Type B pancreatic cell (in vitro differentiated cells): ENCODE results near the gene PCTP. TPM values are rescaled to one million over a fixed set of nuclear protein-coding genes. Genes with fewer than 3 reads are reported as not detected.

ENCODE experiments used
- DNase-seq: peaks from one replicate; pipeline ENCODE4 v3.0.0; 2021; ENCODE audit warnings: mixed read lengths; ENCODE audit not compliant: unreplicated experiment; ENCODE audit errors: extremely low spot score
- H3K27ac Mint-ChIP-seq: 2 replicates; pipeline ENCODE4 v1.8.0; 2021; ENCODE audit warnings: mild to moderate bottlenecking, mixed read lengths
- H3K27me3 Mint-ChIP-seq: 2 replicates; pipeline ENCODE4 v1.8.0; 2021; ENCODE audit warnings: mixed read lengths
- H3K36me3 Mint-ChIP-seq: 2 replicates; pipeline ENCODE4 v1.8.0; 2021; ENCODE audit warnings: mixed read lengths
- H3K4me1 Mint-ChIP-seq: one replicate; pipeline ENCODE4 v1.8.0; 2021; ENCODE audit warnings: mixed read lengths; ENCODE audit not compliant: unreplicated experiment
- H3K4me3 Mint-ChIP-seq: 2 replicates; pipeline ENCODE4 v1.8.0; 2021; ENCODE audit warnings: mild to moderate bottlenecking, mixed read lengths
- H3K9me3 Mint-ChIP-seq: 2 replicates; pipeline ENCODE4 v1.8.0; 2021; ENCODE audit warnings: mixed read lengths
- total RNA-seq: library from RNA; stranded (reverse); gene quantifications from 2 replicates; pipeline ENCODE4 v1.2.1, GENCODE V29; 2021; ENCODE audit warnings: low replicate concordance
- TF ChIP-seq, protein P1 (sequence below): fragments of 200-600 bp; sonication (generic); conservative IDR thresholded peaks from 2 replicates; pipeline ENCODE4 v1.5.0; 2021; ENCODE audit warnings: antibody characterized with exemption, mild to moderate bottlenecking

PCTP gene
- total RNA-seq, 1 donor from 2014 or later: 22.1 TPM

DNA sequence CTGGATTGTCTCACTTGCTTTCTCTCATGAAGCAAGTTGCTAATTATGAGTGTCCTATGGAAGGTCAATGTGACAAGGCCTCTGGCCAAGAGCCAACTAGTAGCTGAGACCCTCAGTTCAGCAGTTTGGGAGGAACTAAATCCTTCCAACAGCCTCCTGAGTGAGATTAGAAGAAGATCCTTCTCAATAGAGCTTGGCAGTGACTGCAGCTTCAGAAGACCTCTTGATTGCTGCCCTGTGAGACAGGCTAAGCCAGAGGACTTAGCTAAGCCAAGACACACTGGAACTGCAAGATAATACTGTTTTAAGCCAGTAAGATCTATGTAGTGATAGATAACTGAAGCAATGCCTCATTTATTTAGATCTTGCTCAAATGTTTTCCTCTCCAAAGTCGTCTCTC, 34.3 kb downstream of the PCTP start:
- no peaks in the 10 kb centered on the region for H3K4me1 Mint-ChIP-seq
- no peak overlapping the region for H3K4me3 Mint-ChIP-seq
- TF ChIP-seq, protein P1, sequence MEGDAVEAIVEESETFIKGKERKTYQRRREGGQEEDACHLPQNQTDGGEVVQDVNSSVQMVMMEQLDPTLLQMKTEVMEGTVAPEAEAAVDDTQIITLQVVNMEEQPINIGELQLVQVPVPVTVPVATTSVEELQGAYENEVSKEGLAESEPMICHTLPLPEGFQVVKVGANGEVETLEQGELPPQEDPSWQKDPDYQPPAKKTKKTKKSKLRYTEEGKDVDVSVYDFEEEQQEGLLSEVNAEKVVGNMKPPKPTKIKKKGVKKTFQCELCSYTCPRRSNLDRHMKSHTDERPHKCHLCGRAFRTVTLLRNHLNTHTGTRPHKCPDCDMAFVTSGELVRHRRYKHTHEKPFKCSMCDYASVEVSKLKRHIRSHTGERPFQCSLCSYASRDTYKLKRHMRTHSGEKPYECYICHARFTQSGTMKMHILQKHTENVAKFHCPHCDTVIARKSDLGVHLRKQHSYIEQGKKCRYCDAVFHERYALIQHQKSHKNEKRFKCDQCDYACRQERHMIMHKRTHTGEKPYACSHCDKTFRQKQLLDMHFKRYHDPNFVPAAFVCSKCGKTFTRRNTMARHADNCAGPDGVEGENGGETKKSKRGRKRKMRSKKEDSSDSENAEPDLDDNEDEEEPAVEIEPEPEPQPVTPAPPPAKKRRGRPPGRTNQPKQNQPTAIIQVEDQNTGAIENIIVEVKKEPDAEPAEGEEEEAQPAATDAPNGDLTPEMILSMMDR: no peak
- H3K27me3 Mint-ChIP-seq: no peaks in the 10 kb centered on the region
- no peak overlapping the region for H3K27ac Mint-ChIP-seq
- peaks cover 3% of the 10 kb centered on the region for H3K9me3 Mint-ChIP-seq
- no peak for DNase-seq
- H3K36me3 Mint-ChIP-seq: peaks cover 4% of the 10 kb centered on the region

DNA sequence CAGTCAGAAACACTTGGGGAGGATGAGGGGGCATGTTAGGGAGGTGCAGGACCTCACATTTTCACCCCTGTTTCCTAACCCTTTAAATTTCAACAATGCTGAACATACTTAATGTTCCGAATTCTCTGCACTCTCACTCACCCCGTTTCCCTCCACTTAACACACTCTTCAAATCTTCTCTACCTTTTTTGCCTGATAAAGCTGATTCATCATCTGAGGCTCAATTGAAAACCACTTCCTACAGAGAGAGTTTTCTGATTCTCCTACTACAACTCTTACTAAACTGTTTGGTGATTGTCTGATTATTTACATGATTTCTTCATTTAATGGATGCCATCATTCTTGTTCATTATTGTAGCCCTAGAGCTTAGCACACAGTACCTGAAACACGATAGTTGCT, 42.4 kb downstream of the PCTP start:
- H3K27ac Mint-ChIP-seq: no peak overlapping the region

DNA sequence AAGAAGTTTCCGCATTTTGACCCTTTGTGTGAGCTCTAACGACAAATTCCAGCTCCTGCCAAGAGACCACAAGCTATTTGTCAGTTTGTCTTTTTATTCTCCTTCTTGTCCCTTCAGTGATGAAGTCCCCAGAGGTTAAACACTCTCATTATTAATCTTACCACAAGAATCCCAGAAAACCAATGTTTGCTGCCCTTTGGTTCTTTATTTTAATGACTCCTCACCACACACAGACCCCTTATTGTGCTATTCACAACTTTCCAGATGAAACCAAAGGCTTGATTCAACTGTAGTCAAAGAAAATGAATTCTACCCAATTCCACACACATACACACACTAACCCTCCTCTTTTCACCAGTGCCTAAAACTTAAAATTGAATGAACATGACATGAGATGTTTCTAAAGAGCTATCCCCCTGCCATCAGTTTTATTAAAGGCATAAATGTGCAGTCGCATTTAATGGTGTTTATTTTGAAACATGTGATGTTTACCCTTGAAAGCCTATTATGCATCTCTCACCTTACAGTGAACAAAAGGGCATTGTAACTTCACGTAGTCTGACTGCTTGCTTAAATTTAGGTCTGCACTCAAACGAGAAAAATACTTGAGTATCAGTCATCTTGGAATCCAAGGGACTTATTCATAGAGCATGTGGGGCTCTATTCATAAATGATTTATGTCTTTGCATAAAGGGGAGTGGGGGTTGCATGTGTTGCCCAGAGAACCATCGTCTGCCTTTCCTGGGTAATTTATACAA, 44.1 kb downstream of the PCTP start:
- no peaks in the 10 kb centered on the region for H3K27me3 Mint-ChIP-seq
- H3K4me1 Mint-ChIP-seq: no peaks in the 10 kb centered on the region
- no peak overlapping the region for H3K4me3 Mint-ChIP-seq
- no peaks in the 10 kb centered on the region for H3K36me3 Mint-ChIP-seq
- no peak overlapping the region for H3K27ac Mint-ChIP-seq
- TF ChIP-seq, protein P1: no peak
- no peak for DNase-seq
- no peaks in the 10 kb centered on the region for H3K9me3 Mint-ChIP-seq

More for the DNA sequence above, 42.4 kb downstream of the PCTP start:
- Mint-ChIP-seq H3K4me1 (no peaks in the 10 kb centered on the region), H3K36me3 (no peaks in the 10 kb centered on the region), H3K9me3 (no peaks in the 10 kb centered on the region), H3K27me3 (no peaks in the 10 kb centered on the region), H3K4me3 (no peak overlapping the region)
- DNase-seq: no peak
- TF ChIP-seq, protein P1: no peak

DNA sequence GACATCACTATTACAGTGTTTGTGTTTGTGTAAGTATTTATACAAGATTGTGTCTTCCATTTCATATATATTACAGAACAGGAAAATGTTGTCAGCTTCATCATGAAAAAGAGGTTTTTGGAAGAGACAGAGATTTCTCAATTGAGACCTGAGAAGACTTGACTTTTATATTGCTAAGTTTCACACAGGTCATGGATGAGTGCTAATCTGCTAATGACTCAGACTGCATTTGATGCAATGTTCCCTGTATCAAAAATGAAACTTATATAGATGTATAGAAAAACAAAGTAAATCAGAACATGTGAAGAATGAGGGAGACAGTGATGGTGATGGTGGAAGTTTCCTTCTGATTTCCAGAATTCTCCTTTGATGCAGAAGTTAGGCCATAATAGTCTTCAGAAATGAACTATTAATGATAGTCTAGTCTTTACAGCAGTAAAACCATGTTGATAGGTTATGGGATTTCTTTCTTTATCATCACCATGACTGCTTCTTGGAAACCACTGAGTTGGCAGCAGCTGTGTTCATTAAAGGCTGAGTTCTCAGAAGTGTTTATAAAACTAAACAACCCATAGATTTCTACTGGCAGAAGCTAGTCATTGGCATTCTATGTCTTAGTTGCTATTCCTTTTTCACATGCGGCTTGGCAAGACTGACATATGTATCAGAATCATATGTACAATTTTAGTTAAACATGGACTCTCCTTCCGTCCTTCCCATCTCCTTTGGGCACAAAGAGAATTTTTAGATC, 56.1 kb downstream of the PCTP start:
- H3K27ac Mint-ChIP-seq: no peak overlapping the region
- TF ChIP-seq, protein P1: no peak
- peaks cover 8% of the 10 kb centered on the region for H3K9me3 Mint-ChIP-seq
- no peaks in the 10 kb centered on the region for H3K27me3 Mint-ChIP-seq
- no peak for DNase-seq
- H3K4me1 Mint-ChIP-seq: no peaks in the 10 kb centered on the region
- H3K36me3 Mint-ChIP-seq: no peaks in the 10 kb centered on the region
- H3K4me3 Mint-ChIP-seq: no peak overlapping the region

DNA sequence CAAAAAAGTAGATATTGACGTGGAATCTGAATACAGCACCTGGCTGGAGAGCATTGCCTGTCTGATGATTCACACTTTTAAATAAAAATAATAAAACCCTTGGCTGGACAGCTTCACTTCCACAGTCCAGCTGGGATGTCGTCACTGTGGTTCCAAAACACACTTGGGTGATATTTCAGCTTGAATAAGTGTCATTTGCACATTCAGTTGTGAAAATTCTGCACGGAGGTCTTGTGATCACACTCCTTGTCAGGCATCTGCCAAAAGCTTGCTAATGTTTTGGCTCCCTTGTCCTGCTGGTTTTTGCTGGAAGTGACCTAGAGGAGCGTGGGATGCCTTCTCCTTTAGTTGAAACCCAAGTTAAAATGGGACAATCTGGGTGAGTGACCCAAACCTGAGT, 60.7 kb downstream of the PCTP start:
- DNase-seq: no peak
- Mint-ChIP-seq H3K27ac (no peak overlapping the region), H3K27me3 (no peaks in the 10 kb centered on the region), H3K9me3 (no peaks in the 10 kb centered on the region), H3K4me3 (no peak overlapping the region), H3K4me1 (peaks cover 17% of the 10 kb centered on the region), H3K36me3 (no peaks in the 10 kb centered on the region)
- TF ChIP-seq, protein P1: no peak
